HG02642 (cell line): ENCODE results near the gene DNAH17.

ENCODE experiments used
- ATAC-seq: cut with Tn5 transposase; IDR thresholded peaks from one replicate; pipeline ENCODE4 v1.9.1; 2021; ENCODE audit warnings: mild to moderate bottlenecking; ENCODE audit not compliant: unreplicated experiment, poor library complexity

The DNAH17 gene

DNA sequence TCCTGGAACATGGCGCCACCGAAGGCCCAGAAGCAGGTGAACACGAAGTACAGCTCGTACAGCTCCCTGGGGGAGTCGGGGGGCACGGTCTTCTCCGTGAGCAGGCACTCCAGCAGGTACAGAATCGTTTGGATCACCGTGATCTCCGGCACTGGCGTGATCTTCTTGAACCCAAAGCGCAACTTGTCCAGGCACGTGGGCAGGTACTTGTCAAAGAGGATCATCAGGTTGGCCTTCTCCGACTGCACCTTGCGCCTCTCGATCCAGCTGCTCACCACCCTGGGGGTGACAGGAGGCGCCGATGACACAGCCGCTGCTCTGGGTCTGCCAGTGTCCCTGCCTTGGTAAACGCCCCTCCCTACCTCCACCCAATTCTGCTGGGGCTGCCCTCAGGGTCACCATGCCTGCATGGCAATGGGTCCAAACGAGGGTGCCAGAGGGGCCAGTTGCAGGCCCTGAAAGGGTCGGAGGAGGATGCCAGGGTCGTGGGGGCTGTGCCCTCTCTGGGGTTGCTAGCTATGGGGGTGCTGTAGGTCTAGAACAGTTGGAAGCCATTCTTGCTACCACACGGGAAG, 90.9 kb downstream of the DNAH17 start:
- ATAC-seq, result no peak

DNA sequence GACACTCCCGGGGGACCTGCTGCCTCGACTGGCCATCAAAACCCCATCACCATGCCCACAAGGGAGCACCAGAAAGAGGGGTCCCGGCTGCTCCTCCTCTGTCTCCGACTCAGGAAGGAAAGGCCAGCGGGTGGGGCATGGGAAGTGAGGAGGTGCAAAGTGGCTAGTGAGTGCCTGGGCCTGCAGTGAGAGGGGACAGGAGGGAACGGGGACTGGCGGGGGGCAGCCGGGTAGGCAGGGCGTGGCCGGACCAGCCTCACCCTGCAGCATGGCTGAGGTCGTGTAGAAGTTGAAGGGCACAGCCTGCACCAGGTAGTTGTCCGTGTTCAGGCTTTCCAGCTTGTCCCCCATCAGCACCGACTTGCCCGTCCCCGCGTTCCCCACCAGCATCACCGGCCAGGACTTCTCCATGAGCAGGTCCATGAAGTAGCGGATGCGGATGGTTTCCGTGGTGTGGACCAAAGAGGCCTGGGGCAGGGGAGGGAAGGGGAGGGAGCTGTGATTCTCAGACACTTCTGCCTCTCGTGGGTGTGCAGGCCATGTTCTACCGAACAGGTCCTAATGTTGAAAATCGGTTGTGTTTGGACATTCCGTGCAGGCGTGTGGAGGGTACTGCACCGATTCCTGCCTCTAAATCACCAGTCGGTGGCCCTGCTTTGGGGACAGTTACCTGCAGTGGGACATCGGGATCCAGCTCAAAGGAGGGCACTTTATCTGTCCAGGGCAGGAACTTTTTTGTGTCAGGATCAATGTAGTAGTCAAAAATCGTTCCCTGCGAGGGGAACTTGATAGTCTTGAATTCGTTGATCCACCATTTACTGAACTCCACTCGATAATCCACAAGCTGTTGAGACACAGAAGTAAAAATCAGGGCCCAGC, 91.7 kb downstream of the DNAH17 start:
- no peak for ATAC-seq

DNA sequence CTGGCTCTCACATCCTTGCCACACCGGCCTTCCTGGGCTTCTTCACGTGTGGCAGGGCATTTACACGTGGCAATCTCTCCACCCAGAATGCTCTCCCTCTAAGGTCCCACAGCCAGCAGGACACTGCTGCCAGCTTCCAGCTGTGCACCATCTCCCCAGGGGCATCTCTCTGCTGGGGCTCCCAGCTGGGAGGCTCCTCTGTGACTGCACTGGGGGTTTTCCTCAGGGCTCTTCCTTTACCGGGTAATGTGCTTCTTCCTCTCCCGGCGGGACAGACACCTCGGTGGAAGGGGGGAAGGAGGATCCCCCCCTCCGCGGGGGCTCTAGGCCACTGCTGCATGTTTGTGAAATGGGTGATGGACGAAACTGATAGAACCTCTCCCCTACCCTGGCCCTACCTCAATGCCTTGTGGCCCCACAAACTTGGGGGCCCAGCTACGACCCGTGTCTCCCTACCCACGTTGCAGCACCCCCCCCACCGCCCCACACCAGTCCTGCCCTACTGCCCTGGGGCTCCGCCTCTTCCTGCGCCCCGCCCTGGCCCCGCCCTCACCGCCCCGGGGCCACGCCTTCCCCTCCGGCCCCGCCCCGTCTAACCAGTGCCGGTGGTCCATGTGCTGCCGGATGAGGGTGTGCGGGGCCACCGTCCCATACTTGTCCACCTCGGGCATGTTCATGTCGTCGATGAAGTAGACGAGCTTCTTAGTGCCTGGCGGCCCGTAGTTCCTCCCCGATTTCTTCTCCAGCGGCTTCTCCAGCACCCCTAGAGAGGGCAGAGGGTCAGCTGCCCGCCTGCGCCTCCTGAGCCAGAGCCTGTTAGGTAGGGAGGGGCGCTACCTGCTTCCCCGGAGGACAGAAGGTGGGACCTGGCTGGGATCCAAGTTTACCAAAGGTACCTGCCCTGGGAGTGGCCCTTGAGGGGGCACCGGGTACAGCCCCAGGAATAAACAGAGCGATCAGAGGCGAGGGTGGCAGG, 92.6 kb downstream of the DNAH17 start:
- no peak for ATAC-seq

DNA sequence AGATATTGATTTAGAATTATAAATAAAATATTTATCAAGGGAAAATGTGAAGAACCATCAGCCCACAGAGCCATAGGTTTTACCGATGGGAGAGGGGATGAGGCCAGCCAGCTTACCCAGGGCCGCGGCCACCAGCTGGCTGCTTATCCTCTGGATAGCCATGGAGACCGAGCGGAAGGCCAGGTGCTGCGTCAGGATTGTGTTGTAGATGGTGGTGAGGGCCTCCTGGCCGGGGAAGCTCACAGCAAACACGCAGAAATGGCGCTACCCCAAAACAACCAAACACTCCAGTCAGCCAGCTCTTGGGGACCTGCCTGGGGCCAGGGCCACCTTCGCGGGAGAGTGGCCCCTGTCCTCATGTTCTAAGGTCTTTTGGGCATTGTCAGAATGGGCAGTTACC, 97.8 kb downstream of the DNAH17 start:
- ATAC-seq, result no peak

DNA sequence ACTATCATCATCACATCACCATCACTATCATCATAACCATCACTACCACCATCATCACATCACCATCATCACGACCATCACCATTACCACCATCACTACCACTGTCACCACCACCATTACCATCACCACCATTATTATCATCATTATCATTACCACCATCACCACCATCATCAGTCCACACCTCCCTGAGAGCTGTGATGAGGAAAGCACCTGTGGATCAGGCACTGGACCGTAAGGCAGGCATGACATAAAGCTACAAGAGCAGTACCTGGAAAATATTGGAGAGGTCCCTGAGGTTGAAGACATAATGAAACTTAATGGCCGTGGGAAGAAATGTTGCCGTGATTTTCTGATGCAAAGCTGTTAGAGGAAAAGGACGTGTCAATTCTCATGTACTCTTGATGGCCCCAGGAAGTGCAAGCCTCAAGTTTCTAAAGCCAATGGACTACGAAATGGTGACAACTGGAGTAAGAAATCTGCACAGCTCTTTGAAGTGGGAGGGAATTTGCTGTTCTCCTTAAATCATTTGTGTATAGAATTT, 98.4 kb downstream of the DNAH17 start:
- no peak for ATAC-seq

DNA sequence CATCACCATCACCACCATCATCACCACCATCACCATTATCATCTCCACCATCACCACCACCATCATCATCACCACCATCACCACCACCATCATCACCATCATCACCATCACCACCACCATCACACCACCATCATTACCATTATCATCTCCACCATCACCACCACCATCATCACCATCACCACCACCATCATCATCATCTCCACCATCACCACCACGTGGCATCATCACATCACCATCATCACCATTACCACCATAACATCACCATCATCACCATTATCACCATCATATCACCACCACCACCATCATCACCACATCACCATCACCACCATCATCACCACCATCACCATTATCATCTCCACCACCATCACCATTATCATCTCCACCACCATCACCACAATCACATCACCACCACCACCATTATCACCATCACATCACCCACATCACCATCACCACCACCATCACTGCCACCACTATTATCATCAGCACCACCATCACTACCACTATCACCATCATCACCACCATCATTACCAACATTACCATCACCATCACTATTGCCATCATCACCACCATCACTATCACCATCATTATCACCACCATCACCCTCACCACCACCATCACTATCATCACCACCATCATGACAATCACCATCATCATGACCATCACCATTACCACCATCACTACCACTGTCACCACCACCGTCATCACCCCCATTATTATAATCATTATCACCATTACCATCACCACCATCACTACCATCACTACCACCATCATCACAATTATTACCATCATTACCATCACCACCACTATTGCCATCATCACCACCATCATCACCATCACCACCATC, 99.1 kb downstream of the DNAH17 start:
- ATAC-seq, result no peak

DNA sequence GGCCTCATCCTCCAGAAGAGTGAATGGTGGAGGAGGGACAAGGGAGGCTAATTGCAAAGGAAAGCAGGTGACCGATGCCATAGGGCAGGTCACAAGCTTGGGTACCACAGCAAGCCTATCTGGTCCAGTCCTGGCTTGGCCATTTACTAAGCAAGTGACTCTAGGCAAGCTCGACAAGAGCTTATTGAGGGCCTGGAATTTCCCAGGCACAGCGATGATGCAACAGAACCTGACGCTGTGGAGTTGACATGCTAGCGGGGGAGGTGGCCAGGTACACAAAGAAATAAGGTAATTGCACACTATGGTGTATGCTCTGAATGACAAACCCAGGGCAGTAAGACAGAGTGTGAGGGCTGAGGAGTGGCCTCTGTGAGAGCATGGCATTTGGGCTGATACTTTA, 100.2 kb downstream of the DNAH17 start:
- ATAC-seq, result no peak

DNA sequence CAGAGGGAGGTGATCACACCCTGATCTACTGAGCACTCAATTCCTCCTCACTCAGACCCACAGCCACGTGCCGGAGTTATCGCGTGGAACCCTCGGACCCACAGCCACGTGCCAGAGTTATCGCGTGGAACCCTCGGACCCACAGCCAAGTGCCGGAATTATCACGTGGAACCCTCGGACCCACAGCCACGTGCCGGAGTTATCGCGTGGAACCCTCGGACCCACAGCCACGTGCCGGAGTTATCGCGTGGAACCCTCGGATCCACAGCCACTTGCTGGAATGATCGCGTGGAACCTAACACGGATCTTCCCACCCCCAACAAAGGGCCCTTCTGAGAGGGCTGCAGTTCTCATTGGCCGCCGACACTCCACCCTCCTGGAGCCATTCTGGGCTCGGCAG, 101.0 kb downstream of the DNAH17 start:
- no peak for ATAC-seq

DNA sequence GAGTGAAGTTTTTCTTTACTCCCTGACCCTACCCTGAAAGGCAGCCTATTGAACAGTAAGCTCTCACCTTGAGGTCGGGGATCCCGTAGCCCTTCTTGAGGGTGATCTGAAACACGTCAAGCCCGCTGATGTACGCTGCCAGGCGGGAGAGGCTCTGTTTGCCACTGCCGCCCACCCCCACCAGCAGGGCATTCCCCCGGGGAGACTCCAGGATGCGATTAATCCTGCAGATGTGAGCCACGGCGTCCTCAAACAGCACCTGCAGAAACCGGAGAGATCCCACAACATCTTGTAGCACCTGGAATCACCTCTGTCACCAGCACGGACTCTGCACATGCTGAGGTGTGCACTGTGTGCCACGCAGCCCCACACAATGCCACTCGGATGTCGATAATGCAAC, 102.0 kb downstream of the DNAH17 start:
- ATAC-seq, result peak; percentile 20

DNA sequence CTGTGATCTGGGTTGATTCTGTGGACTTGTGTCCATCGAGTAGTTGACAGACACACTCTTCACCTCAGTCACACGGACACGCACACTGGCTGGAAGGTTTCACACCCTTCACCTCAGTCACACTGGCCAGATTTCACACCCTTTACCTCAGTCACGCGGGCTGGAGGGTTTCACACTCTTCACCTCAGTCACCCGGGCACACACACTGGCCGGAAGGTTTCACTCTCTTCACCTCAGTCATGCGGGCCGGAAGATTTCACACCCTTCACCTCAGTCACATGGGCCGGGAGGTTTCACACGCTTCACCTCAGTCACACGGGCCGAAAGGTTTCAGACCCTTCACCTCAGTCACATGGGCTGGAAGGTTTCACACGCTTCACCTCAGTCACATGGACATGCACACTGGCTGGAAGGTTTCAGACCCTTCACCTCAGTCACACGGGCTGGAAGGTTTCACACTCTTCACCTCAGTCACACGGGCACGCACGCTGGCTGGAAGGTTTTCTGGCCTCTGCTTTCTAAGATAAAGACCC, 102.5 kb downstream of the DNAH17 start:
- ATAC-seq, result peak; percentile 76

DNA sequence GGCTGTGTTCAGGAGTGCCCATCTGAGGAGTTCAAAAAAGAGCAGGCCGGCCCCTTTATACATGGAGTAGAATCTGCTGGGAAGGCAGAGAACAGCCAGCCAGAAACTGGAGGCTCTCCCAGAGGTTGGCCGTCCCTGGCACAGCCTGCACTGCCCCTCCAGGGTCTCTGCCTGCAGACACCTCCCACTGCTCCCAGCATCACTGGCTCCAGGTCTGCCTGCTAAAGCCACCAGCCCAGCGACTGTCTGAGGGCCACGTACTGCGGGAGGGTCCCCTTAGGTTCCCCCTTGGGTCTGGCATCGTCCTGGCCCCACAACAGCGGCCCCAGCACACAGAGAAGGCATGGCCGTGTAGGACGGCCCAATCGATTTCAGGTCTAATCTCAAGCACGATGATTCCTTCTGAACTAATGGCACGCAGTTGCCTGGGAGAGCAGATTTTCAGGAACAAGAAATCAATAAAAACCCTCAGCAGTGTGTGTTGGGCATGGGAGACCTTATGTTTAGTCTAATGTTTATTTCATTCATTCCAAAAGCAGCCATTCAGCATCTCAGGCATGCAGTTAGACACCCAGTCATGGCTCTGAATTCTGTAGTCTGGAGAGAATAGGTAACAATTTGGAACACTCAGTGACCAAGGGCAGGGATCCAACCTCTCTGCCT, 103.1 kb downstream of the DNAH17 start:
- ATAC-seq, result no peak

DNA sequence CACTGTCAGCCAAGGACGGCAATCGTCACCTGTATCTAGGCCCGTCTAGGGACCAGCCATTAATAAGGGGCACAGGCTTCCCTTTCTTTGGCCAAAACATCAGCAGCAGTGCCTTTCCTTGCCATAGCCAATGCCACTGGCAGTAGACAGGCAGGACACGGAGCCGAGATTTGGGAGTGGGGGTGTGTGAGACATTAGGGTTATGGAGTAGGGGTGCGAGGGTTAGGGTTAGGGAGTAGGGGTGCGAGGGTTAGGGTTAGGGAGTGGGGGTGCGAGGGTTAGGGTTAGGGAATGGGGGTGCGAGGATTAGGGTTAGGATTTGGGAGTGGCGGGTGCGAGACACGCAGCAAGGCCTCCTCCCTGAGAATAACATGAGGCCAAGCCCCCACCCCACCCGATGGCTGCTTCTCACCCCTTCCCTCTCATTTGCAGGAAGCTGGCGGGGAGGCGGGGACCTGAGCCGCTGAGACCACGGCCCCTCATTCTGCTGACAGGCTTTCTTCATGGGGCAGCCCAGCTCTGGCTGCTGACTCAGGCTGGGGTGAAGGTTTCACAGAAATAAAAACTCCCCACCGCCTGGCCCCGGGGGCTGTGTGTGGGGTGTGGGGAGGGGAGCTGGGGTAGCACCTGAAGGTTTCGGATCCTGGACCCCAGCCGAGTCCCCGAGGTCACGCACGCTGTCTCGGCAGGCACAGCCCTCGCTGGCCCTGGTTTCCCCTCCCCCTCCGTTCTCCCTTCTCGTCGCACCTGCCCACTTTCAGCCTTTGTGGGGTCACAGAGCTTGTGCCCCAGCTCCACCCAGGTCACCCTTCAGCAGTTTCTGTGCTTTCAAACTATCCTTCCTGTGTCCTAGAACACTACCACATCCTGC, 104.9 kb downstream of the DNAH17 start:
- ATAC-seq, result no peak

DNA sequence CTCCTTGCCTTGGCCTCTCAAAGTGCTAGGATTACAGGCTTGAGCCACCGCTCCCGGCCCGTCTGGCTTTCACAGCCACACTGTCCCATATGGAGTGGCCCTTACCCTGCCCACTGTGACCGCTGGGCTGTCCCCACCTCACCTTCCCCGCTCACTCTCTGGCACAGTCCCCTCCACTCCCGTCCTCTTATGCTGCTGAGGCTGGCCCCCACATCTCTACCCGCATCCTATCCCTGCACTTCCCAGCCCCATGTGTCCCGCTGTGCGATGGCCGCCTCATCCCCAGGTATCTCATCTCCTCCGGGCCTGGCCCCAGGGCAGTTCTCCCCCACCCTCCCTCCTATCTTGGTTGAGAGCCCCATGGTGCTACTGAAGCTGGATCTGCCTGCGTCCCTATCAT, 105.6 kb downstream of the DNAH17 start:
- ATAC-seq, result no peak

DNA sequence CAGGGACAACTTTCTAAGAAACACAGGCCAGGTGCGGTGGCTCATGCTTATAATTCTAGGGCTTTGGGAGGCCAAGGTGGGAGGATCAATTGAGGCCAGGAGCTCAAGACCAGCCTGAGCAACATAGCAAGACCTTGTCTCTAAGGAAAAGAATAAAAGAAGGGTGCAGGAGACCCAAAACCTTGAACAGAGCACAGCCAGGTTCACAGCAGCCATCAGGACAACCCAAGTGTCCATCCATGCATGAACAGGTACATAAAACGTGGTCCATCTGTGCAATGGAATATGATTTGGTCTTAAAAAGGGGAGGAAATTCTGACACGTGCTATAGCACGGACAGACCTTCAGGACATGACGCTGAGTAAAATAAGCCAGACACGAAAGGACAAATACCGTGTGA, 107.8 kb downstream of the DNAH17 start:
- ATAC-seq, result no peak

DNA sequence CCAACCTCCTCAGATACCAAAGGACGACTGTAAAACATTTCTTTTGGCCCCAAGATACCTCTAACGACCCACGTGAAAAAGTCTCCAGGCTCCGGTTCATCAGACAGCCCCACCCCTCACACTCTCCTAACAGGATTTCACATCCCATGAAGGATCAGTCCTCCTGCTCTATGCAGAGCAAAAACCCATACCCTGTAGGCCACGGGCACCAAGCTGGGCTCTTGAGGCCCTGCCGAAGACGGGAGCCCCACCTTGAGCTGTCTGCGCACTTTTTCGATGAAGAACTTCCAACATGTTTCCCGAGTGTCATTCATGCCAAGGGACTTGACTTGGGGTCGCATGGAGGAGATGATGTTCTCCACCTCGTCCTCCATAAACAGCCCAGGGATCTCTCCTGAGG, 108.8 kb downstream of the DNAH17 start:
- no peak for ATAC-seq

DNA sequence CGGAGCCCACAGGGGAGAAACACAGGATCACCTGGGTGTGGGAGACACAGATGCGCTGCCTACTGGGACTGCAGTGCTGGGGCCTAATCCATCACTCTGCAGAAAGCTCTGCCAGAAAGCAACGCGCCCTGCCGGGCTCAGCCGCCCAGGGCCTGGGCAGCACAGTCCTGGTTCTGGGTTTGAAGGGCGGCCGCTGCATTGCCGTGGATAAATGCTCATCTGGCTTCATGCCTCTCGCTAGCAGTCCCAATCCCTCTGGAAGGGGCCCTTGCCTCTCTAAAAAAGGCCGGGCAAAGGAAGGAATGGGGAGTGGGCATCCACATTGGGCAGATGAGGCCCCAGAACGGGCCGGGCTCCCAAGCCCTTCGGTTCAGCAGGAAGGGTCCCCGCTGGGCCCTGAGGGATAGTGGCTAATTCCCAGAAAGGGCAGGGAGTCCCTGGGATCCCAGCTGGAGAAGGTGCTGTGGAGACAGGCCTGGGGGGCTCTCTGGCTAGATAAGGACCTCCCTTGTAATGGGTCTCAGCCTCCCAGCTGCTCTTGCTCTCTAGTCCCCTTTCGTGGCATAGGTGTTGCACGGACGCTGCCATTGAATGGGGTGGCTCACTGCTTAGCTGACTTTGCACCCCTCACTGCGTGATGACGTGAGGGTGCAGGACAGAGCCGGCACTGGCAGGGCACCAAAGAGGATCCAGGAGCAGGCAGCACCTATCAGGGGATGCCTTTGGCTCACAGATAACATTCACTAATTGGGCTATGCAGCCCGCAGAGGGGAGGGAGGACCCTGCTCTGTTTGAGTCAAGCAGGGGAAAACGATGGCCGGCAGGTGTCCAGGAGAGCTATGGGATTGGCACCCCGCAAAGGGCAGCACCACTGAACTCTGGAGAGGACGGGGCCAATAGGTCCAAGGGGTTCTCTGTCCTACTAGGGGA, 110.1 kb downstream of the DNAH17 start:
- no peak for ATAC-seq
